Liver (tissue), 3 donors: ENCODE data around the gene TMPRSS11A.

ENCODE experiments used
- EGR1 ChIP-seq, 2 donors: IDR thresholded peaks; 2 replicates each; pipeline ENCODE4 v1.6.1; 2016 to 2018; ENCODE audit warnings: antibody characterized with exemption in 2 of 2, low read depth in 2 of 2
- FOXA1 ChIP-seq: IDR thresholded peaks from 2 replicates; pipeline ENCODE4 v1.6.1; 2016; ENCODE audit warnings: antibody characterized with exemption
- HNF4A ChIP-seq, 2 donors: conservative IDR thresholded peaks; 2 replicates each; pipeline ENCODE4 v1.6.1; 2016; ENCODE audit warnings: antibody characterized with exemption in 2 of 2, mild to moderate bottlenecking in 2 of 2
- JUND ChIP-seq, 2 donors: IDR thresholded peaks; 2 replicates each; pipeline ENCODE4 v1.6.1; 2016; ENCODE audit warnings: antibody characterized with exemption in 2 of 2
- RAD21 ChIP-seq, 2 donors: IDR thresholded peaks; 2 replicates each; pipeline ENCODE4 v1.6.1; 2016; ENCODE audit warnings: antibody characterized with exemption in 2 of 2, mild to moderate bottlenecking in 2 of 2
- SP1 ChIP-seq: IDR thresholded peaks from 2 replicates; pipeline ENCODE4 v1.6.1; 2018; ENCODE audit warnings: antibody characterized with exemption, mild to moderate bottlenecking
- TAF1 ChIP-seq: conservative IDR thresholded peaks from 2 replicates; pipeline ENCODE4 v1.6.1; 2016; ENCODE audit warnings: antibody characterized with exemption, mild to moderate bottlenecking
- YY1 ChIP-seq: IDR thresholded peaks from 2 replicates; pipeline ENCODE4 v1.6.1; 2016; ENCODE audit warnings: antibody characterized with exemption, mild to moderate bottlenecking
- TF ChIP-seq, protein P1 (sequence below): fragments of 150-350 bp; IDR thresholded peaks from 2 replicates; pipeline ENCODE4 v1.5.1; 2017; ENCODE audit warnings: improper control_type of control experiment, low read depth, low read length; ENCODE audit not compliant: missing input control
- TF ChIP-seq, protein P2 (sequence below): IDR thresholded peaks from 2 replicates; pipeline ENCODE4 v1.6.1; 2016; ENCODE audit warnings: antibody characterized with exemption
- TF ChIP-seq, protein P3 (sequence below): IDR thresholded peaks from 2 replicates; pipeline ENCODE4 v1.6.1; 2016; ENCODE audit warnings: antibody characterized with exemption
- TF ChIP-seq, protein P4 (sequence below): IDR thresholded peaks from 2 replicates; pipeline ENCODE4 v1.6.1; 2016; ENCODE audit warnings: antibody characterized with exemption, mild to moderate bottlenecking
- TF ChIP-seq, protein P5 (sequence below): IDR thresholded peaks from 2 replicates; pipeline ENCODE4 v1.6.1; 2016; ENCODE audit warnings: antibody characterized with exemption
- donor health status: healthy.
- donor health status: healthy.

DNA sequence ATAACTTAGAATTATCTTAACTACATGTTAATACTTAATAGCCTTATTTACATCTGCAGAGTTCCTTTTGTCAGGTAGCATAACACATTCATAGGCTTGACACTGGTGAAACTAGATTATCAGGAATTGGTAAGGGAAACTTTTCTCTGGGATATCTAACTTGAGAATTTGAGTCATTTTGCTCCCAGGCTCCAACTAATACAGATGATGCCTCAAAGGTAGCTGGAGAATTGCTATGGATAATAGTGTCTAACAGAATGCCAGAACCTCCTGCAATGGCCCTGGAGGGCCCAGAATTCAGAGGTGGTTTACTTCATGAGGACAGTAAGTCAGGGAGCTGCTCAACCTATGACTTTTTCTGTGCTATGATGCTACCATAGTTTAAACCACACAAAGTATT, 65.6 kb downstream of the TMPRSS11A start:
- TF ChIP-seq, protein P1, sequence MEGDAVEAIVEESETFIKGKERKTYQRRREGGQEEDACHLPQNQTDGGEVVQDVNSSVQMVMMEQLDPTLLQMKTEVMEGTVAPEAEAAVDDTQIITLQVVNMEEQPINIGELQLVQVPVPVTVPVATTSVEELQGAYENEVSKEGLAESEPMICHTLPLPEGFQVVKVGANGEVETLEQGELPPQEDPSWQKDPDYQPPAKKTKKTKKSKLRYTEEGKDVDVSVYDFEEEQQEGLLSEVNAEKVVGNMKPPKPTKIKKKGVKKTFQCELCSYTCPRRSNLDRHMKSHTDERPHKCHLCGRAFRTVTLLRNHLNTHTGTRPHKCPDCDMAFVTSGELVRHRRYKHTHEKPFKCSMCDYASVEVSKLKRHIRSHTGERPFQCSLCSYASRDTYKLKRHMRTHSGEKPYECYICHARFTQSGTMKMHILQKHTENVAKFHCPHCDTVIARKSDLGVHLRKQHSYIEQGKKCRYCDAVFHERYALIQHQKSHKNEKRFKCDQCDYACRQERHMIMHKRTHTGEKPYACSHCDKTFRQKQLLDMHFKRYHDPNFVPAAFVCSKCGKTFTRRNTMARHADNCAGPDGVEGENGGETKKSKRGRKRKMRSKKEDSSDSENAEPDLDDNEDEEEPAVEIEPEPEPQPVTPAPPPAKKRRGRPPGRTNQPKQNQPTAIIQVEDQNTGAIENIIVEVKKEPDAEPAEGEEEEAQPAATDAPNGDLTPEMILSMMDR: no peak
- TF ChIP-seq JUND (IDR thresholded peaks at IDR 0.05) (no peak), SP1 (no peak), RAD21 (IDR thresholded peaks at IDR 0.05) (no peak), YY1 (no peak), TAF1 (no peak), FOXA1 (no peak), EGR1 (IDR thresholded peaks at IDR 0.05; ENCODE audit: low read depth in 2 of 2) (no peak), HNF4A (conservative IDR thresholded peaks at IDR 0.05) (no peak)
- TF ChIP-seq, protein P2, sequence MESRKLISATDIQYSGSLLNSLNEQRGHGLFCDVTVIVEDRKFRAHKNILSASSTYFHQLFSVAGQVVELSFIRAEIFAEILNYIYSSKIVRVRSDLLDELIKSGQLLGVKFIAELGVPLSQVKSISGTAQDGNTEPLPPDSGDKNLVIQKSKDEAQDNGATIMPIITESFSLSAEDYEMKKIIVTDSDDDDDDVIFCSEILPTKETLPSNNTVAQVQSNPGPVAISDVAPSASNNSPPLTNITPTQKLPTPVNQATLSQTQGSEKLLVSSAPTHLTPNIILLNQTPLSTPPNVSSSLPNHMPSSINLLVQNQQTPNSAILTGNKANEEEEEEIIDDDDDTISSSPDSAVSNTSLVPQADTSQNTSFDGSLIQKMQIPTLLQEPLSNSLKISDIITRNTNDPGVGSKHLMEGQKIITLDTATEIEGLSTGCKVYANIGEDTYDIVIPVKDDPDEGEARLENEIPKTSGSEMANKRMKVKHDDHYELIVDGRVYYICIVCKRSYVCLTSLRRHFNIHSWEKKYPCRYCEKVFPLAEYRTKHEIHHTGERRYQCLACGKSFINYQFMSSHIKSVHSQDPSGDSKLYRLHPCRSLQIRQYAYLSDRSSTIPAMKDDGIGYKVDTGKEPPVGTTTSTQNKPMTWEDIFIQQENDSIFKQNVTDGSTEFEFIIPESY: no peak
- TF ChIP-seq, protein P3, sequence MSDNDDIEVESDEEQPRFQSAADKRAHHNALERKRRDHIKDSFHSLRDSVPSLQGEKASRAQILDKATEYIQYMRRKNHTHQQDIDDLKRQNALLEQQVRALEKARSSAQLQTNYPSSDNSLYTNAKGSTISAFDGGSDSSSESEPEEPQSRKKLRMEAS: no peak
- TF ChIP-seq, protein P4, sequence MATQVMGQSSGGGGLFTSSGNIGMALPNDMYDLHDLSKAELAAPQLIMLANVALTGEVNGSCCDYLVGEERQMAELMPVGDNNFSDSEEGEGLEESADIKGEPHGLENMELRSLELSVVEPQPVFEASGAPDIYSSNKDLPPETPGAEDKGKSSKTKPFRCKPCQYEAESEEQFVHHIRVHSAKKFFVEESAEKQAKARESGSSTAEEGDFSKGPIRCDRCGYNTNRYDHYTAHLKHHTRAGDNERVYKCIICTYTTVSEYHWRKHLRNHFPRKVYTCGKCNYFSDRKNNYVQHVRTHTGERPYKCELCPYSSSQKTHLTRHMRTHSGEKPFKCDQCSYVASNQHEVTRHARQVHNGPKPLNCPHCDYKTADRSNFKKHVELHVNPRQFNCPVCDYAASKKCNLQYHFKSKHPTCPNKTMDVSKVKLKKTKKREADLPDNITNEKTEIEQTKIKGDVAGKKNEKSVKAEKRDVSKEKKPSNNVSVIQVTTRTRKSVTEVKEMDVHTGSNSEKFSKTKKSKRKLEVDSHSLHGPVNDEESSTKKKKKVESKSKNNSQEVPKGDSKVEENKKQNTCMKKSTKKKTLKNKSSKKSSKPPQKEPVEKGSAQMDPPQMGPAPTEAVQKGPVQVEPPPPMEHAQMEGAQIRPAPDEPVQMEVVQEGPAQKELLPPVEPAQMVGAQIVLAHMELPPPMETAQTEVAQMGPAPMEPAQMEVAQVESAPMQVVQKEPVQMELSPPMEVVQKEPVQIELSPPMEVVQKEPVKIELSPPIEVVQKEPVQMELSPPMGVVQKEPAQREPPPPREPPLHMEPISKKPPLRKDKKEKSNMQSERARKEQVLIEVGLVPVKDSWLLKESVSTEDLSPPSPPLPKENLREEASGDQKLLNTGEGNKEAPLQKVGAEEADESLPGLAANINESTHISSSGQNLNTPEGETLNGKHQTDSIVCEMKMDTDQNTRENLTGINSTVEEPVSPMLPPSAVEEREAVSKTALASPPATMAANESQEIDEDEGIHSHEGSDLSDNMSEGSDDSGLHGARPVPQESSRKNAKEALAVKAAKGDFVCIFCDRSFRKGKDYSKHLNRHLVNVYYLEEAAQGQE: no peak
- TF ChIP-seq, protein P5, sequence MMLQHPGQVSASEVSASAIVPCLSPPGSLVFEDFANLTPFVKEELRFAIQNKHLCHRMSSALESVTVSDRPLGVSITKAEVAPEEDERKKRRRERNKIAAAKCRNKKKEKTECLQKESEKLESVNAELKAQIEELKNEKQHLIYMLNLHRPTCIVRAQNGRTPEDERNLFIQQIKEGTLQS: no peak
